ENCODE measurements around the gene CKMT2.

Gene CKMT2

GRCh38 chr5:81219389-81219788 is 13.7 kb upstream of the CKMT2 start:
- no peak for DNase-seq

GRCh38 chr5:81222285-81222684 is 10.8 kb upstream of the CKMT2 start:
- no peak for DNase-seq

- no peak for DNase-seq
Measured at GRCh38 chr5:81225463-81225862, 7.7 kb upstream of the CKMT2 start.

- no peak for DNase-seq
Measured at GRCh38 chr5:81226286-81226685, 6.8 kb upstream of the CKMT2 start.

- DNase-seq = no peak
Measured at GRCh38 chr5:81226949-81227348, 6.2 kb upstream of the CKMT2 start.

- no peak for DNase-seq
Measured at GRCh38 chr5:81228084-81228483, 5.0 kb upstream of the CKMT2 start.

GRCh38 chr5:81230416-81230815 is 2.7 kb upstream of the CKMT2 start:
- DNase-seq = no peak

- DNase-seq = no peak
Measured at GRCh38 chr5:81232464-81233079, 550 bp upstream of the CKMT2 start.

GRCh38 chr5:81234299-81234698 is 1.2 kb downstream of the CKMT2 start:
- DNase-seq = no peak

- DNase-seq = no peak
Measured at GRCh38 chr5:81234801-81235200, 1.7 kb downstream of the CKMT2 start.

- no peak for DNase-seq
Measured at GRCh38 chr5:81235287-81236072, 2.4 kb downstream of the CKMT2 start.

- DNase-seq = no peak
Measured at GRCh38 chr5:81238460-81238859, 5.3 kb downstream of the CKMT2 start.

- DNase-seq = no peak
Measured at GRCh38 chr5:81239613-81240012, 6.5 kb downstream of the CKMT2 start.

GRCh38 chr5:81241001-81241400 is 7.9 kb downstream of the CKMT2 start:
- no peak for DNase-seq

- no peak for DNase-seq
Measured at GRCh38 chr5:81241961-81242648, 9.0 kb downstream of the CKMT2 start.

GRCh38 chr5:81242906-81243436 is 9.8 kb downstream of the CKMT2 start:
- DNase-seq = no peak

- no peak for DNase-seq
Measured at GRCh38 chr5:81244451-81244850, 11.3 kb downstream of the CKMT2 start.

- no peak for DNase-seq
Measured at GRCh38 chr5:81245871-81246235, 12.7 kb downstream of the CKMT2 start.

- no peak for DNase-seq
Measured at GRCh38 chr5:81246697-81247096, 13.6 kb downstream of the CKMT2 start.

- DNase-seq = no peak
Measured at GRCh38 chr5:81247441-81247972, 14.4 kb downstream of the CKMT2 start.

- DNase-seq = no peak
Measured at GRCh38 chr5:81249240-81249639, 16.1 kb downstream of the CKMT2 start.

GRCh38 chr5:81250004-81250403 is 16.9 kb downstream of the CKMT2 start:
- no peak for DNase-seq

- DNase-seq = no peak
Measured at GRCh38 chr5:81251922-81252321, 18.8 kb downstream of the CKMT2 start.

GRCh38 chr5:81252904-81253303 is 19.8 kb downstream of the CKMT2 start:
- DNase-seq = no peak

All from activated CD8-positive, alpha-beta memory T cell treated with anti-CD3 and anti-CD28 coated beads, Interleukin-2, amount 50 U/mL, for 4 hours (primary cell).